WERI-Rb-1 (cell line): ENCODE data around the gene LRP3.
"Not testable (repeated sequence)": the region's sequence is repeated elsewhere in the genome, so short reads cannot be mapped to it uniquely, and the experiment has no call there.

ENCODE experiments used
- DNase-seq: peaks from one replicate; pipeline ENCODE4 v3.0.0-alpha.2; 2020
- H3K27ac ChIP-seq: fragments of 250-450 bp; sonication (Bioruptor Pico); 2 replicates; pipeline ENCODE4 v1.5.1; 2020; ENCODE audit warnings: mild to moderate bottlenecking, moderate library complexity
- H3K27me3 ChIP-seq: fragments of 250-450 bp; sonication (Bioruptor Pico); 2 replicates; pipeline ENCODE4 v1.5.1; 2021; ENCODE audit warnings: mild to moderate bottlenecking, low read depth, moderate library complexity; ENCODE audit not compliant: insufficient read depth, severe bottlenecking
- H3K36me3 ChIP-seq: fragments of 250-450 bp; sonication (Bioruptor Pico); 2 replicates; pipeline ENCODE4 v1.5.1; 2020; ENCODE audit warnings: mild to moderate bottlenecking, moderate library complexity
- H3K4me3 ChIP-seq: 2 replicates; pipeline ENCODE4 v1.5.1; 2011; ENCODE audit warnings: low read depth, mild to moderate bottlenecking, control low read depth, low read length
- H3K9me3 ChIP-seq: fragments of 250-450 bp; sonication (Bioruptor Pico); 2 replicates; pipeline ENCODE4 v1.5.1; 2021; ENCODE audit warnings: mild to moderate bottlenecking, moderate library complexity; ENCODE audit not compliant: severe bottlenecking
- TF ChIP-seq, protein P1 (sequence below): IDR thresholded peaks from 2 replicates; pipeline ENCODE4 v1.5.1; 2011; ENCODE audit warnings: low read depth, mild to moderate bottlenecking, control low read depth, inconsistent platforms, low read length

The LRP3 gene

DNA sequence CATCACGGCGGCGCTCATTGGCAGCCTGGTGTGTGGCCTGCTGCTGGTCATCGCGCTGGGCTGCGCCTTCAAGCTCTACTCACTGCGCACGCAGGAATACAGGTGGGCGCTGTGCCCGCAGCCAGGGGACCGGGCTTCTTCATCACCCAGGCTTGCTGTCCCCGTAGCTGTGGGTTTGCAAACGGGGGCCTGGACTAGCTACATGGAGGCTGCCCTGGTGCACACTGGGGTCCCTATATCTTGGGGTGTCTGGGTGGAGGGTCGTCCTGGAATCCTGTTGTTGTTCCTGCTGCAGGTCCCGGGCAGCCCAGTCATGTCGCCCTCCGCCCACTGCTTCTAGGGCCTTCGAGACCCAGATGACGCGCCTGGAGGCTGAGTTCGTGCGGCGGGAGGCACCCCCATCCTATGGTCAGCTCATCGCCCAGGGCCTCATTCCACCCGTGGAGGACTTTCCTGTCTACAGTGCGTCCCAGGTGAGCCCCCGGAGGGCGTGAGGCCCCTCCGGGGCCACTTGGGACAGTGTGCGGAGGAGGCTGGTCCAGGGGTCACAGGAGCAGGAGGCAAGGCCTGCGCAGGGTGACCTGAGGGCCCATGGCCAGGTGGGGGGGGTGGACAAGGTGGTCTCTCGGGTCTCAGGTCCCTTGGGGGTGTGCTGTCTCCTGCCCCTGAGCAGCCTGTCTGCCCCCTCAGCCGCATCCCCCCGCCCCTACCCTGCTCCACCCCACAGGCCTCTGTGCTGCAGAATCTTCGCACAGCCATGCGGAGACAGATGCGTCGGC is 12.3 kb downstream of the LRP3 start:
- Histone ChIP-seq H3K36me3 (peaks cover 34% of the 10 kb centered on the region), H3K4me3 (no peak overlapping the region), H3K9me3 (no peaks in the 10 kb centered on the region), H3K27me3 (no peaks in the 10 kb centered on the region), H3K27ac (no peak overlapping the region)
- no peak for DNase-seq
- TF ChIP-seq, protein P1, sequence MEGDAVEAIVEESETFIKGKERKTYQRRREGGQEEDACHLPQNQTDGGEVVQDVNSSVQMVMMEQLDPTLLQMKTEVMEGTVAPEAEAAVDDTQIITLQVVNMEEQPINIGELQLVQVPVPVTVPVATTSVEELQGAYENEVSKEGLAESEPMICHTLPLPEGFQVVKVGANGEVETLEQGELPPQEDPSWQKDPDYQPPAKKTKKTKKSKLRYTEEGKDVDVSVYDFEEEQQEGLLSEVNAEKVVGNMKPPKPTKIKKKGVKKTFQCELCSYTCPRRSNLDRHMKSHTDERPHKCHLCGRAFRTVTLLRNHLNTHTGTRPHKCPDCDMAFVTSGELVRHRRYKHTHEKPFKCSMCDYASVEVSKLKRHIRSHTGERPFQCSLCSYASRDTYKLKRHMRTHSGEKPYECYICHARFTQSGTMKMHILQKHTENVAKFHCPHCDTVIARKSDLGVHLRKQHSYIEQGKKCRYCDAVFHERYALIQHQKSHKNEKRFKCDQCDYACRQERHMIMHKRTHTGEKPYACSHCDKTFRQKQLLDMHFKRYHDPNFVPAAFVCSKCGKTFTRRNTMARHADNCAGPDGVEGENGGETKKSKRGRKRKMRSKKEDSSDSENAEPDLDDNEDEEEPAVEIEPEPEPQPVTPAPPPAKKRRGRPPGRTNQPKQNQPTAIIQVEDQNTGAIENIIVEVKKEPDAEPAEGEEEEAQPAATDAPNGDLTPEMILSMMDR = no peak

DNA sequence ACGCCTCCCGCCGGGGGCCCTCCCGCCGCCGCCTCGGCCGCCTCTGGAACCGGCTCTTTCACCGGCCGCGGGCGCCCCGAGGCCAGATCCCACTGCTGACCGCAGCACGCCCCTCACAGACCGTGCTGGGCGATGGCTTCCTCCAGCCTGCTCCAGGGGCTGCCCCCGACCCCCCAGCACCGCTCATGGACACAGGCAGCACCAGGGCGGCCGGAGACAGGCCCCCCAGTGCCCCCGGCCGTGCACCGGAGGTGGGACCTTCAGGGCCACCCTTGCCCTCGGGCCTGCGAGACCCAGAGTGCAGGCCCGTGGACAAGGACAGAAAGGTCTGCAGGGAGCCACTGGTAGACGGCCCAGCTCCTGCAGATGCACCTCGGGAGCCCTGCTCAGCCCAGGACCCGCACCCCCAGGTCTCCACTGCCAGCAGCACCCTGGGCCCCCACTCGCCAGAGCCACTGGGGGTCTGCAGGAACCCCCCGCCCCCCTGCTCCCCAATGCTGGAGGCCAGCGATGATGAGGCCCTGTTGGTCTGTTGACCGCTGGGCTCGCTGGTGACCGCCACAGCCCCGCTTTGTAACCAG is 13.0 kb downstream of the LRP3 start:
- no peak for DNase-seq
- TF ChIP-seq, protein P1 = no peak
- H3K9me3 ChIP-seq = no peaks in the 10 kb centered on the region
- peaks cover 32% of the 10 kb centered on the region for H3K36me3 ChIP-seq
- no peak overlapping the region for H3K4me3 ChIP-seq
- H3K27ac ChIP-seq = no peak overlapping the region
- H3K27me3 ChIP-seq = no peaks in the 10 kb centered on the region

DNA sequence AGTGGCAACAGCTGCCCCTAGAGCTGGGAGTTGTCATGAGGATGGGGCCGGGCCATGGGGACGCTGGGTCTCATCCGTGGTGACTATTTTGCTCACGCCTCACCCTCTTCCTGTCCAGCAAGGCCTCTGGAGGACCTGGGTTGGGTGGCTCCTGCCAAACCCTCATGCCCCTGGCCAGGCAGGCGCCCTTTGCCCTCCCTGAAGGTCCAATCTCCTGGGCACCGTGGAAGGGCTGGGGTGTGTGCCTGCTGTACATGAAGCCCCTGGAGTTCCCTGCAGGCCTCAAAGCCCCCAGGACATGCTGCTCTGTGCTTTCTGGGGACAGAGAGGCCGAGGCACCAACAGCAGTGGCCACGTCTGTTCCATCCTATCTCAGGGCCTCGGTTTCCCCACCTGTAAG is 13.8 kb downstream of the LRP3 start:
- Histone ChIP-seq H3K27me3 (no peaks in the 10 kb centered on the region), H3K36me3 (peaks cover 27% of the 10 kb centered on the region), H3K27ac (no peak overlapping the region), H3K9me3 (no peaks in the 10 kb centered on the region), H3K4me3 (no peak overlapping the region)
- TF ChIP-seq, protein P1 = no peak
- no peak for DNase-seq

DNA sequence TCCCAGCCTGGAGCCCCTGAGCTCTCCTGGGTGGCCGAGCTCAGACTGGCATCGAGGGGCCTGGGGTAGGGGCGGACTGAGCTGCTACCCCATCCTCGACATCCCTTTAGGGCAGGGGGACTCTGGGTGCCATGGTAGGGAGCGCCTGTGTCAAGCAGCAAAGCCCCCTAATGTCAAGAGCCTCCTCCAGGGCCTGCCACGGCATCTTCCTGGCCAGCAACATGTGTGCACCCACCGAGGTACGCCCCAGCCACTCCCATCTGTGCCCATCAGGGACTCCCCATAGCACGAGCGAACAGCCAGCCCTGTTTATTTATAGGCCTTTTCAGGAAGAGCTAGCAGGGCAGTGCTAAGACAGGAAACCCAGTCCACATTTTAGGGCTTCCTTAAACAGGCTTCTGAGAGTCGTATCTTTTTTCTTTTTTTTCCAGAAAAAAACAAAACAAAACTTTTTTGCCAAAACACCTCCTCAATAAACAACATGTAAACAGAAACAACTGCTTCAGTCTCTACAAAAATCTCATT is 14.3 kb downstream of the LRP3 start:
- Histone ChIP-seq H3K36me3 (peaks cover 21% of the 10 kb centered on the region), H3K9me3 (no peaks in the 10 kb centered on the region), H3K4me3 (no peak overlapping the region), H3K27me3 (no peaks in the 10 kb centered on the region), H3K27ac (no peak overlapping the region)
- DNase-seq = no peak
- TF ChIP-seq, protein P1 = no peak

DNA sequence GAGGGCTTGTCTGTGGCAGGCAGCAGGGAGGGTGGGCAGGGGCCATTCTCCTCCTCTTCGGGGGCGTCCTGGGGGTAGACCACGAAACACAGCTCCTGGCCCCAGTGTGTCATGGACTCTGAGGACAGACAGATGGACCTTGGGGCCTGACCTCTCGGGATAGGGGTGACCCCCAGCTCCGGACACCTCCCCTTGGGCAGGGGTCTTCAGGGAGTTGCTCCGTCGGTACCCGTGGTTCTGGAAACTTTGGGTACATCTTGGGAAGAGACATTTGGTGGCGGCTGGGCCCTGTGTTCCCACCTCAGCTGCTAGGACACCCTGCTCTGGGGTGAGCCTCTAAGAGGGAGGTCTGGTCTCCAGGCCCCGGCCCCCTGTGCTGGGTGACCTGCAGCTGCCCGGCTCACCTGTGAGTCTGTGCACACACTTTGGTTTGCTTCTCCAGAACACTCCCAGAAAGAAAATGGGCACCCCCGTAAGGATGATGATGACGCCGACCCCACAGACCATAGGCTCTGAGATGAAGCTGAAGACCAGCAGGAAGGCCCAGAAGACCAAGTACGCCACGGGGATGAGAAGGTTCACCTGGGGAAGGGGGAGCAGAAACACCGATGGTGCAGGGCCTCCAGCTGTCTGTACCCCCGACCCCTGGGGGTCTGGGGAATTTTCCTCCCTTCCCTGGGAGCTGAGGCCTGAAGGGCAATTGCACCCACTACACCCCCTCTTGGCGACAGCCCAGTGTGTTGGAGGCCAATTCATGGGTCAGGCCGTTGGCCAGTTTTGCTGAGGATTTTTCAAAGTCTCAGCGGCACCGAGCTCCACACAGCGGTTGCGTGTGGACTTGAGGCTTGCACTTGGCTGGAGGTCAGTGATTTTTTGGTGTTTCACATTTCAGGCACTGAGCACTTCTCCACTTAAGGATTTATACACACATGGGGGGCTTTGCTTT is 15.0 kb downstream of the LRP3 start:
- Histone ChIP-seq H3K27me3 (no peaks in the 10 kb centered on the region), H3K27ac (no peak overlapping the region), H3K36me3 (peaks cover 21% of the 10 kb centered on the region), H3K4me3 (no peak overlapping the region), H3K9me3 (no peaks in the 10 kb centered on the region)
- DNase-seq = no peak
- TF ChIP-seq, protein P1 = no peak

DNA sequence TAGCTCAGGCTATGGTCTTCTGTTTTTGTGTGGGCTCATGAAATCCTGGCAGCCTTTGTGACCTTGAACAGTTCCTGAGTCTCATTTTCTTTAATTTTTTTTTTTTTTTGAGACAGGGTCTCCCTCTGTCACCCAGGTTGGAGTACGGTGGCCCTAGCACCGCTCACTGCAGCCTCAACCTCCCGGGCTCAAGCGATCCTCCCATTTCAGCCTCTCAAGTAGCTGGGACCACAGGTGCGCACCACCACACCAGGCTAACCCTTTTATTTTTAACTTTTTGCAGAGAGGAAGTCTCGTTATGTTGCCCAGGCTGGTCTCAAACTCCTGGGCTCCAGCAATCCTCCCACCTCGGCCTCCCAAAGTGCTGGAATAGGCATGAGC is 15.7 kb downstream of the LRP3 start:
- not testable (repeated sequence) for H3K9me3 ChIP-seq, H3K27ac ChIP-seq, DNase-seq, H3K27me3 ChIP-seq, H3K4me3 ChIP-seq
- H3K36me3 ChIP-seq = peaks cover 16% of the 10 kb centered on the region
